ENCODE data around the gene ATP10A.
"Not testable (repeated sequence)": the region's sequence is repeated elsewhere in the genome, so short reads cannot be mapped to it uniquely, and the experiment has no call there.

The ATP10A gene

DNA sequence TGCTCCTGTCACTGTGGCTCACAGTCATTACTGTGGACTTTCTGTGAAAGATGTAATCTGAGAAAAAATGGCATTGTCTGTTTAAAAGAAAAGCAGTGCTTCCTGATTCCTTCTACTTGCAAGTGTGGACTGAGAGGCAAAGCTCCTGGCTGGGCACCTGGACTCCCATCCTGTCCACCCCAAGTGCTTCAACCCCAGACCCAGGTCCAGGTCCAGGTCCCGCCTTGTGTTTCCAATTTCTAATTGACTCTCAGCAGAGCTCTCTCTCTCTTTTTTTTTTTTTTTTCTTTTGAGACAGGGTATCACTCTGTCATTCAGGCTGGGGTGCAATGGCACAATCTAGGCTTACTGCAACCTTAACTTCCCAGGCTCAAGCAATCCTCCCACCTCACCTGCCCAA is 94.9 kb downstream of the ATP10A start:
- no peak for DNase-seq

DNA sequence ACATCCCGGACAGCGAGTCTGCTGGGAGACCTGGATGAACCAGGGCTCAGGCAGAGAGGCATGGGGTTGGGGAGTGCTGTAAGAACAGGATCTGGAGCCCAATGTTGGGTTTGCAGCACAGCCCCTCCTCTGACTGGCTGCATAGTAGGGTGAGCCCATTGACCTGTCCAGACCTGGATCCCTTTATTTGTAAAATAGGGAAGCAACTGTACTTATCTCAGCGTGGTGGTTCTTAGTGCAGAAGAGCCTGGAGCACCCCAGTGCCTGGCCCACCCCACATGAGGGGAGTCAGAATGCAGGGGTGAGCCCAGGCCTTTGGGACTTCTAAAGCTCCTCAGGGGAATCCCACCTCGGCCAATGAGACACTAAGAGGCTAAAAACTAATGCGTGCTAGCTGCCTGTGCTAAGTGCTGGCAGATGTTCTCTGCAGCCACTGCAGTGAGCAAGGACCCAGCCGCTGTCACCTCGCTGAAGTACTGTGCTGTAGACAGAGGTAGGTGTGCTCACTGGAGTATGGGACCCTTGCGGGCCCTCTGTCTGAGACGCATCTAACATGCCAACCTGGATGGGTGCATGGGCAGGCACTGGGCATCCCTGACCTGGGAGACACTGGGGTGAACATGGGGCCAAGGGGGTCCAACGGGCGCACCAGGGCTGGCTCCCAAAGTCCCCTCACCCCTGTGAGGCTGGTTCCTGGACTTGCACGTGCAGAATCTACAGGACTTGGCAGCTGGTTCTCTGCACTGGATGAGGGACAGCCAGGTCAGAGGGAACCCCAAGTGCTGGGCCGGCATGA is 95.6 kb downstream of the ATP10A start:
- no peak for DNase-seq

DNA sequence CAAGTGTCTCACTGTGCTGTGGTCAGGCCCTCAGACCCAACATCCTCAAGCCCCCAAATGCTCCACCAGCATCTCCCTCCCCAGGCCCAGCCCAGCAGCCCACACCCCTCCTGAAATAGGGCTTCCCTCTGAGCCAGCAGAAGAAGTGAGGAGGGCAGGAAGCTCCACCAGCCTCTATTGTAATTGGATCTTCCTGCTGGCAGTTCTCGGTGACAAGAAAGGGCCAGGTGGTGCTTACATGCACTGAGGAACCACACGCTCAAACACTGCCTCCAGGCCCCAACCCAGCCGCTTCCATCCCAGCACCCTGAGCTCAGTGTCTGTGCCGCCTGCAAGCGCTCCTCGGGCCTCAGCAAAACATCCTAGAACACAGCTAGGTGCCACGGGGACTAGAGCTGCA is 96.7 kb downstream of the ATP10A start:
- no peak for DNase-seq

DNA sequence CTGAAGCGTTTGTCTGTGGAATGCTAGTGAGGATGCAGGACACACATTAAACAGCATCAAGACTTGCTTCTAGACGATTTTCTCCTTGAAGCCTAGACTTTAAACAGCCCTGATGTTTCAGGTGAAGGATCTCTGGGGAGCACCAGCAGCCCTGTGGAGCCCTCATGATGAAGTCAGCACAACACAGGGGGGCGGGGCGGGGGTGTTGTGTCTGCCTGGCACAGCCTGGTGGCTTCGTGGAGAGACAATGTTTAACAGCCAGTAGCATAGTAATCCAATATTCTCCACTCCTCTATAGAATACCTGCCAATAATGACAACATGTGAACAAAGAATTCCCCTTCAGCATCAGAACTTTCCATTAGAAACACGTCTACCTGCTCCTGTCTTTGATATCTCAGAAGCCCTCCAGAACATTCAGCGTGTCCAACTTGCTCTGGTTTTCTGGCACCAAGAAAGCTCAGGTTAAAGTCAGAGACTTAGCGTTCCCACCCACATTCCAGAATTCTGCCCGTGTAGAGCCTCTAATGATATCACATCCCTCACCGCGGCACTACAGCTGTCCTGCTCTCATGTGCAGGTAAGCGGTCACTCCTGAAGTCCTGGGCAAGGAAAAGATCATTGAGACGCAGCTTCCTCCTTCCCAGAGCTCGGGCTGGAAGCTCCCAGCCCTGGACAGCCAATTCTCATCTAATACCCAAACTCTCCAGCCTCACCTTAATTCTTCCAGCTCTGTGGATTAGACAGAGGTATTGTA is 98.0 kb downstream of the ATP10A start:
- DNase-seq, result no peak

DNA sequence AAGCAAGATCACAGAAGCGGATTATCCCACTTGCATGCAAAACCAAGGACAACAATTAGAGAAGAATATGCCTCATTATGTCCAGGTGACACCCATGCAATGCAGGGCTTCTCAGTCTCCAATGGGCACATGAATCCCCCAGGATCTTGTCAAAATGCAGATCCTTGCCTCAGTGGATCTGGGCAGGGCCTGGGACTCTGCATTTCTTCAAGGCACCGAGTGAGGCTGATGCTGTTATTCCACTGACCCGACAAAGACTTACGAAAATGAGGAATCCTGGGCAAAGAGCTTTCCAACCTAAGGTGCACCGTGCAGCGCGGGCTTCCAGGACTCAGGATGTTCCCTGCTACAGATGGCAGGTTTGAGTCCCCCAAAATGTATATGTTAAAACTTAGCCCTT is 99.2 kb downstream of the ATP10A start:
- no peak for DNase-seq

DNA sequence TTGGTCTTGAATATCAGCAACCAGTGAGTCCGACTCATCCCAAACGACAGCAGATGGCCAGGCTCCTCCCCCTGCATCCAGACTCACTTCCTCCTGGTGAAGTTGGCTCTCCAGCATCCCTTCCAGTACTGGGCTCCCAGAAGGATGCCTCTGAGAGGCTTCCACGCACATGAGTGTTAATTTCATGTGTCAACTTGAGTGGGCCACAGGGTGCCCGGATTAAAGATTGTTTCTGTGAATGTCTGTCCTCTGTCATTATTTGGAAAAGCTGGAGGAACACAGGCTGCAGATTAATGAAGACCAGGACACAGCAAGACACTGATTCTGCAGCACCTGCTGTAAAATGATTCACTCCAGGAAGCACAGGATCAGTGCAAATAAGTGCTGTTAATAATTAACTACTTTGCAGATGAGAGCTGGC is 99.8 kb downstream of the ATP10A start:
- no peak for DNase-seq

DNA sequence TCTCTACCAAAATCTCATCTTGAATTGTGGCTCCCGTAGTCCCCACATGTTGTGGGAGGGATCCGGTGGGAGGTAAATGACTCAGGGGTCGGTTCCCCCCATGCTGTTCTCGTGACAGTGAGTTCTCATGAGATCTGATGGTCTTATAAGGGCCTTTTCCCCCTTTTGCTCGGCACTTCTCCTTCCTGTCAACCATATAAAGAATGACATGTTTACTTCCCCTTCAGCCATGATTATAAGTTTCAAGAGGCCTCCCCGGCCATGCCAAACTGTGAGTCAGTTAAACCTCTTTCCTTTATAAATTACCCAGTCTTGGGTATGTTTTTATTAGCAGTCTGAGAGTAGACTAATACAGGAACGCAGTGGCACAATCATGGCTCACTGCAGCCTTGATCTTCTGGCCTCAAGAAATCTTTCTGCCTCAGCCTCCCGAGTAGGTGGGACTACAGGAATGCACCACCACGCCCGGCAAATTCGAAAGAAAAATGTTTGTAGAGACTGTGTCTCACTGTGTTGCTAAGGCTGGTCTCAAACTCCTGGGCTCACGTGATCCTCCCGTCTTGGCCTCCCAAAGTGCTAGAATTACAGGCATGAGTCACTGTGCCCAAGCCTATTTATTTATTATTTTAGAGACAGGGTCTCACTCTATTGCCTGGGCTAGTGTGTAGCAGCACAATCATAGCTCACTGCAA is 101.0 kb downstream of the ATP10A start:
- DNase-seq, result no peak

GRCh38 chr15:25759421-25759820 is 103.7 kb downstream of the ATP10A start:
- no peak for DNase-seq

GRCh38 chr15:25758612-25759011 is 104.5 kb downstream of the ATP10A start:
- not testable (repeated sequence) for DNase-seq

GRCh38 chr15:25743548-25744275 is 119.4 kb downstream of the ATP10A start:
- DNase-seq, result no peak

GRCh38 chr15:25742776-25743547 is 120.2 kb downstream of the ATP10A start:
- no peak for DNase-seq

GRCh38 chr15:25742041-25742730 is 120.9 kb downstream of the ATP10A start:
- DNase-seq, result no peak

GRCh38 chr15:25741256-25741580 is 121.9 kb downstream of the ATP10A start:
- no peak for DNase-seq

DNA sequence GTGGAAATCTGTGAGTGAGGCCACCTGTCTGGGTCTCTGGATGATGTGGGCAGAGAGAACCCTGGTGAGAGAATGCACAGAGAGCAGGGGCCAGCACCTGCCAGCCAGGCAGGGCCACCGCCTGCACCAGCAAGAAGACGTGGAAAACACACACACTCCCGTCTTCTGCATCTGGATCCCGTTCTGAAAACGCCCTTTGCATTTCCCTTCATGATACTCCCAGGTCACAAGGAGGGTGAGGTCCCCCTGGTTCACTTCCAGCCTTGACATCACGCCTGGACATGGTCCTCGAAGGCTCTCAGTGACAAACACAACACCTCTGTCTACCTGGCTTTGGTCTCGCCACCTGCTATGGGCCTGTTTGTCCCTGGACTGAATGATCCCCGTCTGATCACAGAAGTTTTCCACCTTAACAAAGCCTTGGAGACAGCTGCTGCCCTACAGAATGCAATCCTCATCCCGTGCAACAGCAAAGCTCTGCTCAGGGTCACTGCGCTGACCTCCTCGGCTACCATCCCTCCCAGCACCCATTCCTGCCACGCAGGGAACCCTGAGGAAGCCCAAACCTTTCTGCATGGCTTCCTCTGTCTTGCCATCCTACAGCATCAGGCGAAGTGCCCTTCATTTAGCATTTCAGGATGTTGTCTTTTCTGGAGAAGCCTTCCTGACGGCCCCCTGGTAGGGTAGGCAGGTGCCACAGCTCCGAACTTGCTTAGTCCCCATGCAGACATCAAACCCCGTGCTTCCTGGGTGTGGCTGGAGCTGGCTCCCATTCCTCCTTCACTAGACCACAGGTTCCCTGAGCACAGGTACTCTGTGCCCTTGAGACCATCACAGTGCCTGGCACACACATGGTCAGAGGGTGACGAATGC is 122.5 kb downstream of the ATP10A start:
- DNase-seq, result no peak

DNA sequence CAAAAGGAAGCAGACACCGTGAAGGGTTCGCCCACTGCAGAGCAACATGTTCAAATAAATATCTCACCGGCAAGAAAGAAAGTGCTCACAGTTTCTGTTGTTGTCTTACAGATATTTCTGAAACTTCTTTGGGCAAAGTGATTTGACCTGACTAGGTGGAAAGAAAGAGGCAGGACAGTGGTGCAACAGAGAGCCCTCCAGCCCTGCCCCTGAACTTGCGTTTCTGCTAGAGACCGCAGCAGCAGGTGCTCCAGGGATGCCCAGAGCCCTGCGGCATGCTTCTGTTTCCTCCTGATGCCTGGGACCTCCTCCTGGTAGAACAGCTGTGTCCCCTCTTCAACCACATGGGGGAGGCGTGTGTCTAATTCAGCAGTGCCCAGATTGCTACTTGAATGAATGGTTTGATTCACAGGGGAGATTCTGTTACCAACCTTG is 123.4 kb downstream of the ATP10A start:
- DNase-seq, result peak; percentile 71

GRCh38 chr15:25738171-25738965 is 124.8 kb downstream of the ATP10A start:
- no peak for DNase-seq

- DNase-seq, result no peak
Measured at GRCh38 chr15:25737218-25737643, 125.9 kb downstream of the ATP10A start.

- no peak for DNase-seq
Measured at GRCh38 chr15:25736461-25736860, 126.7 kb downstream of the ATP10A start.

DNA sequence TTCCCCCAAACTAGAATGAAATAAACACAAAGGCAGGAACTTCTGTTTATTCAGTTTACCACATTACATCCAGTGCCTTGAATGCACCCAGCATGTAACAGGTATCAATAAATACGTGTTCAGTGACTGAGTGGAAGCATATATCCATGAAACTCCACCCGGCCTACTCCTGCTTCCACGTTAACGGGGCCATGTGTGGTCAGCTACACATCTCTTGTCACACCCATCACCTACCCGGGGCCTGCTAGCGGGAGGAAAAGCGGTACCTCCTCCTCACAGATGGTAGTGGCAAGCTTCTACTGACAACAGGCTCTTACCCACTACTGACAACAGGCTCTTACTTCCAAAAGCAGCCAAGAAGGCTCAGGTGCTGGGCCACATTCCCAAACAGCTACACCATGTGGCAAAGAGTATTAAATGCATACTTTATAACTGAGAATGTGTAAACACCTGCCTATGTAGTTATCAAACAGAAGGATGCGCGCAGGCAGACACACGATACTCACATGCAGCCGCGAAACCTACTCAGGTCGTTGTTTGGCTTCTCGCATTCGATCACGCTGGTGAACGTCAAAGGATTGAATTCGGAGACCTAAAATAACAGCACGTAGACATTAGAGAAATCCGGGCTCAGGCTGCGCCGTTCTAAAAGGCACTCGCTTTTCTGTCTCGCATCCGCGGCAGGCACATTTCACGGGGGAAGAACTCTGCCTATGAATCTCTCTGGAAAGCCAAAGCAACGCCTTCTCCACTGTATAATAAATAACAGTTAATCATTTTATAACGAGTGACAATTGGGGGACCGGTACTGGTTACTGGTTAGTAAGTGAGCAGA is 127.4 kb downstream of the ATP10A start:
- no peak for DNase-seq
